ENCODE measurements around the gene MEOX2. TPM values are rescaled to one million over a fixed set of nuclear protein-coding genes. Genes with fewer than 3 reads are reported as not detected.

The MEOX2 gene
- total and polyA plus RNA-seq, 4 donors, result 3.0 to 103 (median 13.6) TPM

DNA sequence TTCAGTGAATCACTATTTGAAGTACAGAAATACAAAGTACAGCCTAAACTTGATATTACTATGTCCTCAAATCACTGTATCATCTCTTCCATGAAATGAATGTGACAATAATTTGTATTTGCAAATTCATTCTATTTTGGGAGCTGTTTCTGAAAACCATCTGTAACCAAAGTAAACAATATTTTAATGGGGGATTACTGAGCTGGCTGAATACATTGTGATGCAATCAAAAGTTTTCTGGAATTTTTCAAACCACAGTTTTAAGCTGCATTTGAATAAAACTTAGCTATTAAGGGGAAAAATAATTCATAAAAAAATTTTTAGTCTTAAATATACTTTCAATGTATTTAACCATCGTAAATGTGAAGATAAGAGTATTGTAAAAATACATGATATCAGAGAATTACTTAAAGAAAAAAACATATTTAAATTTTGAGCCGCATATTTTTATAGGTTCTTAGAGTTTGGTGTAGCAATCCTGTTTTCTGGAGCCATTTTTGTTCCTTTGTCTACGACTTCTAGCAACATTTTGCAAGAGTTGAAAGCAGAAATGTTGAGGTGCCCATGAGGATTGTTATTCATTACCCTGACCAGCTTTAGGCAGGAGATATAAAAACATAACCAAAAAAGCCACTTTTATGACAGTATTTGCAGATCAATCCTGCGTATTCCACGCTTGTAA lies 78.8 kb downstream of the MEOX2 start:
- ATAC-seq (ENCODE audit: insufficient read depth, low FRiP score), result no peak
- H3K9ac ChIP-seq (ENCODE audit: insufficient read depth in 1 of 2, low read length in 2 of 2), result no peak overlapping the region
- 85 to 89% methylated on average over 5 of the region's 5 CpGs for WGBS, 2 donors

GRCh38 chr7:15606561-15606960 lies 79.9 kb downstream of the MEOX2 start:
- DNase-seq (no peak), ATAC-seq (ENCODE audit: insufficient read depth, low FRiP score) (no peak)
- Histone ChIP-seq H3K27ac (ENCODE audit: low read depth in 1 of 2, low read length in 1 of 2) (no peak overlapping the region), H3K4me1 (ENCODE audit: control insufficient read depth in 5 of 5, insufficient read depth in 5 of 5, low read length in 5 of 5) (peaks cover 0 to 4% (median 0%) of the 10 kb centered on the region in 5 donors), H3K9me3 (ENCODE audit: control insufficient read depth in 4 of 4, insufficient read depth in 3 of 4, low read length in 3 of 4) (no peaks in the 10 kb centered on the region), H3K9ac (ENCODE audit: insufficient read depth in 1 of 2, low read length in 2 of 2) (no peak overlapping the region), H3K27me3 (ENCODE audit: control insufficient read depth in 3 of 3, insufficient read depth in 3 of 3, low read length in 2 of 3) (no peaks in the 10 kb centered on the region), H3K36me3 (ENCODE audit: control insufficient read depth in 4 of 4, insufficient read depth in 4 of 4, low read length in 4 of 4) (peaks cover 0 to 16% (median 4%) of the 10 kb centered on the region in 4 donors), H3K4me3 (no peak overlapping the region)
- 77 to 87% methylated on average over 3 of the region's 3 CpGs for WGBS, 2 donors
- no peak for TF ChIP-seq CTCF (IDR thresholded peaks at IDR 0.05; ENCODE audit: control extremely low read depth, extremely low read depth)

More for the DNA sequence above, 78.8 kb downstream of the MEOX2 start:
- no peak overlapping the region for H3K27ac ChIP-seq (ENCODE audit: low read depth in 1 of 2, low read length in 1 of 2)
- DNase-seq, result peak in 2 of 3 donors; percentile 54 to 59
- TF ChIP-seq CTCF (IDR thresholded peaks at IDR 0.05; ENCODE audit: control extremely low read depth, extremely low read depth), result no peak
- peaks cover 0 to 25% (median 8%) of the 10 kb centered on the region in 4 donors for H3K36me3 ChIP-seq (ENCODE audit: control insufficient read depth in 4 of 4, insufficient read depth in 4 of 4, low read length in 4 of 4)
- H3K27me3 ChIP-seq (ENCODE audit: control insufficient read depth in 3 of 3, insufficient read depth in 3 of 3, low read length in 2 of 3), result no peaks in the 10 kb centered on the region
- H3K4me1 ChIP-seq (ENCODE audit: control insufficient read depth in 5 of 5, insufficient read depth in 5 of 5, low read length in 5 of 5), result peaks cover 0 to 4% (median 0%) of the 10 kb centered on the region in 5 donors
- H3K4me3 ChIP-seq, result no peak overlapping the region
- H3K9me3 ChIP-seq (ENCODE audit: control insufficient read depth in 4 of 4, insufficient read depth in 3 of 4, low read length in 3 of 4), result no peaks in the 10 kb centered on the region

GRCh38 chr7:15604166-15604565 lies 82.3 kb downstream of the MEOX2 start:
- no peak for TF ChIP-seq CTCF (IDR thresholded peaks at IDR 0.05; ENCODE audit: control extremely low read depth, extremely low read depth)
- no peaks in the 10 kb centered on the region for H3K27me3 ChIP-seq (ENCODE audit: control insufficient read depth in 3 of 3, insufficient read depth in 3 of 3, low read length in 2 of 3)
- H3K36me3 ChIP-seq (ENCODE audit: control insufficient read depth in 4 of 4, insufficient read depth in 4 of 4, low read length in 4 of 4), result peaks cover 0 to 11% (median 3%) of the 10 kb centered on the region in 4 donors
- no peak overlapping the region for H3K4me3 ChIP-seq
- peaks cover 0 to 3% (median 1%) of the 10 kb centered on the region in 4 donors for H3K9me3 ChIP-seq (ENCODE audit: control insufficient read depth in 4 of 4, insufficient read depth in 3 of 4, low read length in 3 of 4)
- 94 to 100% methylated on average over 1 of the region's 1 CpG for WGBS, 2 donors
- peaks cover 0 to 4% (median 0%) of the 10 kb centered on the region in 5 donors for H3K4me1 ChIP-seq (ENCODE audit: control insufficient read depth in 5 of 5, insufficient read depth in 5 of 5, low read length in 5 of 5)
- H3K9ac ChIP-seq (ENCODE audit: insufficient read depth in 1 of 2, low read length in 2 of 2), result no peak overlapping the region
- no peak overlapping the region for H3K27ac ChIP-seq (ENCODE audit: low read depth in 1 of 2, low read length in 1 of 2)
- ATAC-seq (ENCODE audit: insufficient read depth, low FRiP score) (no peak), DNase-seq (no peak)

Measured in lung (tissue), 12 donors.